ENCODE results near the gene NUB1. TPM values are rescaled to one million over a fixed set of nuclear protein-coding genes. Genes with fewer than 3 reads are reported as not detected.

Gene NUB1
- total RNA-seq, 1 donor from 2014 or later, result 36.5 TPM

- intact Hi-C loops (cut with micrococcal nuclease), result loop anchor here (5.0 kb wide), 1 partner anchor 39 kb away; no protein-coding TSS in a partner anchor
- no peak for DNase-seq
- ATAC-seq, result peak; percentile 5
Measured at GRCh38 chr7:151312831-151313809, 28.5 kb upstream of the NUB1 start.

GRCh38 chr7:151313857-151314256 is 27.8 kb upstream of the NUB1 start:
- peak; percentile 93 for ATAC-seq
- intact Hi-C loops (cut with micrococcal nuclease), result loop anchor here (5.0 kb wide), 1 partner anchor 38 kb away; no protein-coding TSS in a partner anchor
- DNase-seq, result peak; percentile 74

DNA sequence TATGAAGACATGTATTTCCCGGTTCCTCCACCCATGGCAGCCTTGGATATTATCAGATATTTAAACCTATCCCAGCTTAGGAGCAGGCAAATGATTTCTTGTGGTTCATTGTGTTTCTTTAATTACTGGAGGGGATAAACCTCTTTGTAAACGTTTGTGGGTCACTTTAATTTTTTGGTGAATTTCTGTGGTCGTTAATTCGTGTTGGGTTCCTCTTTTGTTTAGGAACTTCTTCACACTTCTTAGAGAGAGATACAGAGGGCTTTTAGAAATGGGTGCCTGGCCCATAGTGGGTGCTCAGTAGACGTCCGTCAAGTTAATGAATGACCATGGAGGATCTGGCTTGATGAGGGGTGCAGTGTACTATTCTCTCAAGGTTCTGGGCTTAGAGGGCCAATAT is 27.2 kb upstream of the NUB1 start:
- ATAC-seq (no peak), DNase-seq (no peak)
- intact Hi-C loops (cut with micrococcal nuclease), result loop anchor here (5.0 kb wide), 1 partner anchor 38 kb away; no protein-coding TSS in a partner anchor

DNA sequence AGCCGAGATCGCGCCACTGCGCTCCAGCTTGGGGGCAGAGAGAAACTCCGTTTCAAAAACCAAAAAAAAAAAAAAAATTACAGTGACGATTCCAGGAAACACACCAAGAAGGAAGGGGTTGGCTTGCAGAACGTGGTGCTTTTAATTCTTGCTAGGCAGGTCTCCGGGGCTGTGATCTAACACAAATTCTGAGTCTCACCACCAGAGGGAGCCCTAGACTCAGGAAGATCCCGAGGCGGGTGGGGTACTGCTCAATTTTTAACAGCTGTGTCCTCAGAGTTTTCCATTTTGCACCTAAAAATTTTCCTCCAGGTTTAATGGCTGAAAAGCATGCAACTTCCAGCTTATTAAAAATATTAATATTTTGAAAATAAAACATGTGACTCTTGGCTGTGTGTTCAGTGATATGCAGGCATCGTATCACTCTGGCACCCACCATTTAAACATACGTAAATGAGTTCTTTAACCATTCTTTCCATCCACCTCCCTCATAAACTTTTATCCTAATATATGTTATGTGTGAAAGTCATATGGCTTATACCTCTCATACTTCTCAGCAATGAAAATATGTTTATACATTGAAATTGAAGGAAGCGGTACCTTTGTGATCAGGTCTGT is 26.5 kb upstream of the NUB1 start:
- intact Hi-C loops (cut with micrococcal nuclease), result no loop called here
- DNase-seq, result no peak
- peak; percentile 86 for ATAC-seq

- DNase-seq, result no peak
- intact Hi-C loops (cut with micrococcal nuclease), result no loop called here
- no peak for ATAC-seq
Measured at GRCh38 chr7:151316896-151317295, 24.7 kb upstream of the NUB1 start.

- intact Hi-C loops (cut with micrococcal nuclease), result no loop called here
- no peak for ATAC-seq
- no peak for DNase-seq
Measured at GRCh38 chr7:151317936-151318335, 23.7 kb upstream of the NUB1 start.

GRCh38 chr7:151319189-151319588 is 22.4 kb upstream of the NUB1 start:
- intact Hi-C loops (cut with micrococcal nuclease), result no loop called here
- ATAC-seq (no peak), DNase-seq (no peak)

DNA sequence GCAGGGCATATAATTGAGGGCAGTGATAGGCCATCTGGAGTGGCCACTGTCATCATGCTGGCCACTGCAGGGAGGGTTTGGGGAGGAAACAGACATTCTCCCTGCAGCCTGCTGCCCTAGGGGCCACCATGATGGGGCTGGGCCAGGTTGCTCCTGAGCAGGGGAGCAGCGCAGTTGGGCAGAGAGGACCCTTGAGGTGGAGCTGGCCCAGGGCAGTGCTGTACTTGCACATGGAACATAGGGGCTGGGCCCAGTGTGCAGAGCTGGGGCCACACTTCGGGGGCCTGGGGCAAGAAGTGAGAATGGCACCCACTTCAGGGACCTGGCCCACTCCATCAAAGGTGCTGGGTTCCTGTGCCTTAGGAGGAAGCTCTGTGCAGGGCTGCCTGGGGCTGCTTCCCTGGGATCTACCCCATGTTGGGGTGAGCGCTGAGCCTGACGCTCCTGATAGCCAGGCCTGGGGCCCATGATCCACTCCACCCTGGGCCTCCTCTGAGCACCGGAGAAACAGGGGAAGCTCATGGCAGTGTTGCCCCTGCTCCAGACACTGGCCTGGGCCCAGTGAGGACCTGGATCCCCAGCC is 21.3 kb upstream of the NUB1 start:
- DNase-seq (no peak), ATAC-seq (no peak)
- intact Hi-C loops (cut with micrococcal nuclease), result no loop called here

DNA sequence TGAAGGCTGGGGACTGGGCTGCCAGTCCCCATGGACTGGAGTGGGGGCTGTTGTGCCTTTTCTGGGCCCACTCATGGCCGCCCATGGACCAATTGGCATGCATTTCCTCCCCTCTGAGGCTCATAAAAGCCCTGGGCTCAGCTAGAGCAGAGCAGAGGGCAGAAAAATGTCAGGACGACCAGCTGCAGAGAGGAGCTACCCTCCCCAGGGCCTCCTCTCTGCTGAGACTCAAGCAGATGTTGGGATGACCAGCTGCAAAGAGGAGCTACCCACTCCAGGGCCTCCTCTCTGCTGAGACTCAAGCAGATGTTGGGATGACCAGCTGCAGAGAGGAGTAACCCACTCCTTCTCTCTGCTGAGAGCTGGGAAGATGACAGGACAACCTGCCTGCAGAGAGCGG is 20.3 kb upstream of the NUB1 start:
- intact Hi-C loops (cut with micrococcal nuclease), result no loop called here
- ATAC-seq (no peak), DNase-seq (no peak)

- no peak for ATAC-seq
- no peak for DNase-seq
- intact Hi-C loops (cut with micrococcal nuclease), result no loop called here
Measured at GRCh38 chr7:151322906-151323305, 18.7 kb upstream of the NUB1 start.

GRCh38 chr7:151327022-151327421 is 14.6 kb upstream of the NUB1 start:
- intact Hi-C loops (cut with micrococcal nuclease), result no loop called here
- DNase-seq, result no peak
- ATAC-seq, result no peak

DNA sequence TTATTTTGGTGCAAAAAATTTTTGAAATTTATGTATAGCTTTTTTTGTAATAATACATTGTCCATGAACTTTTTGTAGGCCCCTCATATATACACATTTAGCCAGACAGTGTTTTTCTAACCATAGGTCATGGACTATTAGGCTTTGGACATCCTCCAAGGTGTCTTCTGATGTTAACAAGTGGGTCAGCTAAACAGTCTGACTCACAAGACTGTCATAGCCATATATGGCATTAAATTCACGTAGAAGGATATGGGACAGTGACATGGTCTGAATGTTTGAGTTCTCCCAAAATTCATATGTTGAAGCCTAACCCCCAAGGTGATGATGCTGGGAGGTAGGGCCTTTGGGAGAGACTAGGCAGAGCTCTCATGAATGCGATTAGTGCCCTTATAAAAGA is 14.0 kb upstream of the NUB1 start:
- ATAC-seq, result no peak
- intact Hi-C loops (cut with micrococcal nuclease), result no loop called here

GRCh38 chr7:151330181-151330580 is 11.4 kb upstream of the NUB1 start:
- no peak for ATAC-seq
- DNase-seq, result no peak
- intact Hi-C loops (cut with micrococcal nuclease), result no loop called here

More for the DNA sequence above, 14.0 kb upstream of the NUB1 start:
- DNase-seq, result no peak

GRCh38 chr7:151330661-151331060 is 11.0 kb upstream of the NUB1 start:
- ATAC-seq (no peak), DNase-seq (no peak)
- intact Hi-C loops (cut with micrococcal nuclease), result no loop called here

DNA sequence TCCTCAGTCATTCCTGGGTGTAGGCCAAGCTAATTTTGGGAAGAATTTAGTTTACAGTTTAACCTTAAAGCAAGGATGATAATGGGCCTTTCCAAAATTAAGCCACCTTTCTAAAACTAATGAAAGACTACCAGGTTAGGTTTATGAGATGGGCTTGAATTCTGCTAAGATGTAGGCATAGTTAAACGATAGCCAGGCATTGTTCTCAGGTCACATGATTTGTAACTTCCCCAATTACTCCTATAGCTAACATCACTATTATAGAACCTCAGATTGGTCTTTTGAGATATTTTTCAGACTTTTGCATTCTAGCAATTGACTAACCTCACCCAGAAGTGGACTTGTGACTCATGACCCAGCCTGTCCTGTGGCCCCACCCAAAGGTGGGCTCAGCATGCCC is 7.0 kb upstream of the NUB1 start:
- ATAC-seq, result no peak
- DNase-seq, result no peak
- intact Hi-C loops (cut with micrococcal nuclease), result no loop called here

- intact Hi-C loops (cut with micrococcal nuclease), result no loop called here
- ATAC-seq (no peak), DNase-seq (no peak)
Measured at GRCh38 chr7:151336027-151336708, 5.4 kb upstream of the NUB1 start.

GRCh38 chr7:151337346-151337745 is 4.3 kb upstream of the NUB1 start:
- ATAC-seq, result no peak
- DNase-seq, result no peak
- intact Hi-C loops (cut with micrococcal nuclease), result no loop called here

DNA sequence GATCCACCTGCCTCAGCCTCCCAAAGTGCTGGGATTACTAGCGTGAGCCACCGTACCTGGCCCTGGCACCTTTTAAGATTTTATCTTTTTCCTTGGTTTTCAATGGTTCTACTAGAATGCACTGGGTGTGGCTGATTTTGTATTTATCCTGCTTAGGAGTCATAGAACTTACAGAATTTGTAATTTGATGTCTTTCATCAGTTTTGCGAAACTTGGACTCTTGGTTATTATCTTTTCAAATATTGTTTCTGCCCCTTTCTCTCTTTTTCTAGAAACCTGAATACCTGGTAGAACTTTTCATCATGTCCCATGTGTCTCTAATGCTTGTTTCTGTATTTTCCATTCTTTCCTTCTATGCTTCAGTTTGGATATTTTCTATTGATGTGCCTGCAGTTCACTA is 2.8 kb upstream of the NUB1 start:
- ATAC-seq, result no peak
- intact Hi-C loops (cut with micrococcal nuclease), result no loop called here
- no peak for DNase-seq

DNA sequence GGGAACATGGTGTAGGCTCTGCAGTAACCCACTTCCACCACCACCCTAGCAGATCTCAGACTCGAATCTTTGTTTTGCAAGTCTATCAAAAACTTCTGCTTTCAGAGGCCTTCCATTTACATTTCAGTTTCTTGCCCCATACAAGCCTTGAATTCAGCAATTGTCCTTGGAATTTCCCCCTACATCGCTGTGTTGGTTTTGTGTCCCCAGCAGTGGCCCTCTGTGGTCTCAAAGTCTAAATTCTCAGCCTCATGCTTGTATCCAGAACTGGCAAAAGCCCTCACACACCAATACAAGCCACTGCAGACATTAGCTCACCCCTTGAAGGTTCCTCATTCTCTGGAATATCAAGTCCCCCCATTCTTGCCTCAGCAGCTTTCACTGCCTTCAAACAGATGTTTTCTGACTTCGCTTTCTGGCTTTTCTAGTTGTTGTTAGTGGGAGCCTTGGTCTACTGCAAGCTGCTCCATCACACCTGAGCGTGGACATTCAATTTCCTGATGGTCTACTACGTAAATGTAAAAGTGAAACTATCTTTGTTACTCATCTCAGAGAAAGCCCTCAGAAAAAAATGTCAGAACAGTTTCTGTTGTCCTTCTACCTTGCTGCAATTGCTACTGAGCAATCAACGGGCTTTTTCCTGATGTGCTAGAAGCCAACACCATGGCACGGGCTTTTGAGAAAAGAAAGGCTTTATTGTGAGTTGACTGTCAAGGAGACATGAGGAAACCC is 1.8 kb upstream of the NUB1 start:
- intact Hi-C loops (cut with micrococcal nuclease), result no loop called here
- DNase-seq (no peak), ATAC-seq (no peak)
